HG03045 (cell line): ENCODE measurements around the gene ZC3H10.
A peak's percentile ranks its signal among the peaks of the same experiment; 100 is the strongest.

Experiments used
- ATAC-seq: cut with Tn5 transposase; IDR thresholded peaks from one replicate; pipeline ENCODE4 v1.9.1; 2021; ENCODE audit warnings: mild to moderate bottlenecking, moderate library complexity; ENCODE audit not compliant: unreplicated experiment

ZC3H10 gene

DNA sequence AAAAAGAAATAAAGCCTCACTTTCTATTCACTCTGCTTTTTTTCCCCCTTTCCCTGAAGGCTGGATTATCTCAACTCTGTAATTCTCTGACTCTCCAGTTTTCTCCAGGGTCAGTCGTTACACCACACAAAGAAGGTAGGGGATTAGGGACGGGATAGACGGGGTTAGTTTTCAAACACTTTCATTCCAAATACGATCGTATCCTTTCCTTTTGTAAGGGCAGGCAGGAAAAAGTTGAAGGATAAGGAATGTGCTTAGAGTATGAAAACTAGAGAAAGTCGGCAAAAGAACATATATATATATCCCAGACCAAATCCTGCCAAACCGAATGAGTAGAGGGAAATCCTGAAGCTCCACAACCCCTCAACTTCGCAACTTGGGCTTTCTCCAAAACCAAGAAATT, 9.4 kb downstream of the ZC3H10 start:
- no peak for ATAC-seq

DNA sequence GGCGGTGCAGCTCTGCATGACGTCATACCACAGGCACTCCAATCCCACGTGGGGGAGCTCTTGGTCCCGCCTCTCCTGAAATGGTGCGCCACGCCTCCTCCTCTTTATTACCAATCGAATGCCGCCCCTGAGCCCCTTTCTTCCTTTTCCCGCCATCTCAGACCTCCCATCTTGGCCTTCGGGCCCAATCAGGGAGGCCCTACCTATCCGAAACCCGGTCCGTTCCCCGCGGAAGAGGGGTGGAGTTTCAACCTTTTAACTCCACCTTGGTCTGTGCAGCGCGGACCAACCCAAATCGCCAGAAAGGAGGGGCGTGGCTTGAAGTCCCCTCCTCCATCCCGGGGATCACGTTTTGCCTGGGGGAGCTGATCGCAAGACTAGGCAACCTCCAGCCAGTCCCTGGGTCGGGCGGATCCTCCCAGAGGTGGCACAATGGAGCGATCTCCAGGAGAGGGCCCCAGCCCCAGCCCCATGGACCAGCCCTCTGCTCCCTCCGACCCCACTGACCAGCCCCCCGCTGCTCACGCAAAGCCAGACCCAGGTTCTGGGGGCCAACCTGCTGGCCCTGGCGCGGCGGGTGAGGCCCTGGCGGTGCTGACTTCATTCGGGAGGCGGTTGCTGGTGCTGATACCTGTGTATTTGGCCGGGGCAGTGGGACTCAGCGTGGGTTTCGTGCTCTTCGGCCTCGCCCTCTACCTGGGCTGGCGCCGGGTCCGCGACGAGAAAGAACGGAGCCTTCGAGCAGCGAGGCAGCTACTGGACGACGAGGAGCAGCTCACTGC, 10.0 kb downstream of the ZC3H10 start, which contains the start of gene ESYT1:
TSS of gene ESYT1 (plus strand) at position 380 of the 782 bp plus-strand sequence. CDS start at position 433, 53 bp downstream.
- peak; percentile 91 for ATAC-seq

DNA sequence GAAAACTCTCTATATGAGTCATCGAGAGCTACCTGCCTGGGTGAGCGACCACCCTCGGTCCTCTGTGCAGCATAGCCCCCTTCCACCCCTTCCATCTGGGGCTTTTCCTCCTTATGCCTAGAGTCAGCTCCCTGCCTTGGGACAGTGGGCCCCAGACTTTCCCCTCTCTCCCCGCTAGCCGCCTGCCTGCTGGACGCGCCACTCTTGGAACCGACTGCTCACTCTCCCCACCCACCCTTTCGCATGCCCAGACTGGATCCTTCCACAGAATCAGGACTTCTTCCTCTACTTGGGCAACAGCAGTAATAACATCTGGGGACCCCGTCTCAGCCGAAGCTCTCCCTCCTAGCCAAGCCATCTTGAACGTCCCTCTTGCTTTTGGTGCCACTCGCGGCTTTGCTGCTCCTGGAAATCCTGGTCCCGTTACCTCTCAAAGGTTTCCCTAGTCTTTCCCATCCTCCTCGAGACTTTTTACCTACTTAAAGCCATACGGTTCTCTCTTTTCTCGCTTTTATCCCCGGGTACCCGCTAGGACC, 10.7 kb downstream of the ZC3H10 start:
- no peak for ATAC-seq

DNA sequence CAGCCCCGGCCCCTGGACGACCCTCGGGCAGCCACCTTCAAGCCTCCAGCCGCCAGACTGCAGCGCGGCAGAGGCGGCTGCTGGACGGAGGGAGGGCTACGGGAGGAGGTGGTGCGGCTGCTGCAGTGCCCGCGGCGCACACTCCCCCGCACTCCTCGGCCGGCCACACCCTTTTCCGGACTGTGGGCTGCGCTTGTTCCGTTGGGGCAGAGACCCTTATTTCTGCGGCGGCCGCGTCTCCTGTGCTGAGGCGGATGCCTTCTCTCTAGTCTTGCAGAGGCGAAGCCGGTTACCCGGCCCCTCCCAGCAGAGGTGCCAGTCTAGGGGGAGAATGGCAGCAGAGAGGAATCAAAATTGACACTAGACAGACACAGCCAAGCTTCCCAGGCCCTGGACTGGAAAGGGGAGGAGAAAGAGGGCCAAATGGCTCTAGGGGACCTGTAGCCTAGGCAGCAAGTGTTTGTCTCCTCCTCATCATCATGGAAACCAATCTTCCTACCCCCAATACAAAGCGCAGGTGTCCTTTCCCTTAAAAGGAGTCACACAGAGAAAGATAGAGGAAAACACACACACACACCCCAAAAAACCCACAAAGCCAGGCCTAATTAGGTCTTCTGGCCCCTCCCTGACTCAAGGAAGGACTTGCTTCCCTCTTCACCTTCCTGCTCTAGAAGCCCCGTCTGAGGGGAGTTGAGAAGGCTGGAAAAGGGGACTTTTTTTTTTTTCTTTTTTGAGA, 11.3 kb downstream of the ZC3H10 start:
- peak; percentile 35 for ATAC-seq

DNA sequence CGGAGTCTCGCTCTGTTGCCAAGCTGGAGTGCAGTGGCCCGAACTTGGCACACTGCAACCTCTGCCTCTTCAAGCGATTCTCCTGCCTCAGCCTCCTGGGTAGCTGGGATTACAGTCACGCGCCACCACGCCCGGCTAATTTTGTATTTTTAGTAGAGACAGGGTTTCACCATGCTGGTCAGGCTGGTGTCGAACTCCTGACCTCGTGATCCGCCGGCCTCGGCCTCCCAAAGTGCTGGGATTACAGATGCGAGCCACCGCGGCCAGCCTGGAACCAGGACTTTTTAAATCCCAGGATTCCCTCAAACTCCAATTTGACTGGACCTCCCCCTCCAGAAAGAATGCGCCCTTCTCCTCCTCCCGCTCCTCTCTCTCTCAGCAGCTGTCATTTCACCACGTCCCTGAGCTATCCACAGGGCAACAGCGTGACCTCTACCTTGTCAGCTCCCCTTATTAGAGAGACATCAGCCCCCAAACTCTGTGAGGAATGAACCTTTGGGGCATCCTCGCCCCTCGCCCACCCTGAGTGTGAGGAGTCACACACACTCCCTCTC, 12.0 kb downstream of the ZC3H10 start:
- ATAC-seq, result no peak

DNA sequence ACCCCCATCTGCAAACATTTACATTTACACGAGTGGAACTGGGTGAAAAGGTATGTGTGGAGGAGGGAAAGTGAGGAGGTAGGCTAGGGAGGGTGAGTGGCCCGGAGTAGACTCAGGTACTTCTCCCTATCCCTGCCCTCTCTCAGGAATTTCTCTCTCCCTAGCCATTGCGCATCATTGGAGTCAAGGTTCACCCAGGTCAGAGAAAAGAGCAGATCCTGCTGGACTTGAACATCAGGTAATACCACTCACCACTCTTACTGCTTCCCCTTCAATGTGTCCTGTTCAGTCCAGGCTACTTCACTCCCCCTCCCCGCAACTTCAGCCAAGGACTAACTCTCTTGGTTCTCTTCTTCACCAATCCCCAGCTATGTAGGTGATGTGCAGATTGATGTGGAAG, 12.8 kb downstream of the ZC3H10 start:
- no peak for ATAC-seq

DNA sequence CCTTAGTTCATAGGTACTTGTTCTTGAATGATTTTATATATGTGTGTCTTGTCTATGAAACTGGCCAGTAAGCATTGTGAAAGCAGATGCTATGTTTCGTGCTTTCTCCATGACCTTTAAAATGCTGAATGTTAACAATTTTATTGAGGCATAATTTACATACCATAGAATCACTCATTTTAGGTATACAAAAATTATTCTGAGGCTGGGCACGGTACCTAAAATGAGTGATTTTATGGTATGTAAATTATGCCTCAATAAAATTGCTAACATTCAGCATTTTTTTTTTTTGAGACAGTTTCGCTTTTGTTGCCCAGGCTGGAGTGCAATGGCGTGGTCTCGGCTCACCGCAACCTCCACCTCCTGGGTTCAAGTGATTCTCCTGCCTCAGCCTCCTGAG, 16.8 kb downstream of the ZC3H10 start:
- ATAC-seq, result no peak

DNA sequence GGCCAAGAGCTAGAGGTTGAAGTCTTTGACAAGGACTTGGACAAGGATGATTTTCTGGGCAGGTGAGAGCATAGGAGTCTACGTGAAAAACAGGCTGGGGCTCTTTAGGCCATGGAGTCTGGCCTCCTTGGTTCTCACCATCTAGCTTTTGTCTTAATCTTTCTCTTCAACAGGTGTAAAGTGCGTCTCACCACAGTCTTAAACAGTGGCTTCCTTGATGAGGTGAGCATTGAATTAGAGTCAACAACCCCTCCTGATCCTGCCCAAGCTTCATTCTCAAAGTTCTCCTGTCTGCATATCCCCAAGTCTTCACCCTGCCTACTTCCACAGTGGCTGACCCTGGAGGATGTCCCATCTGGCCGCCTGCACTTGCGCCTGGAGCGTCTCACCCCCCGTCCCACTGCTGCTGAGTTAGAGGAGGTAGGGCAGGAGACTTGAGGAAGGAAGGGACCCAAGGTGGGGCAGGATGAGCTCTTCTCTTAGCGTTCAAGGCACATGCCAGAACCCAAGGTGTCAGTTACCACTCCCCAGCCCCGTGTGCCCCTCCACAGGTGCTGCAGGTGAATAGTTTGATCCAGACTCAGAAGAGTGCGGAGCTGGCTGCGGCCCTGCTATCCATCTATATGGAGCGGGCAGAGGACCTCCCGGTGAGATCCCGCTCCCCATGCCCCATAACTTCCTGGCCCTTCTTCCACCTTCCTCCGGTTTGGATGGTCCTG, 19.9 kb downstream of the ZC3H10 start:
- no peak for ATAC-seq

DNA sequence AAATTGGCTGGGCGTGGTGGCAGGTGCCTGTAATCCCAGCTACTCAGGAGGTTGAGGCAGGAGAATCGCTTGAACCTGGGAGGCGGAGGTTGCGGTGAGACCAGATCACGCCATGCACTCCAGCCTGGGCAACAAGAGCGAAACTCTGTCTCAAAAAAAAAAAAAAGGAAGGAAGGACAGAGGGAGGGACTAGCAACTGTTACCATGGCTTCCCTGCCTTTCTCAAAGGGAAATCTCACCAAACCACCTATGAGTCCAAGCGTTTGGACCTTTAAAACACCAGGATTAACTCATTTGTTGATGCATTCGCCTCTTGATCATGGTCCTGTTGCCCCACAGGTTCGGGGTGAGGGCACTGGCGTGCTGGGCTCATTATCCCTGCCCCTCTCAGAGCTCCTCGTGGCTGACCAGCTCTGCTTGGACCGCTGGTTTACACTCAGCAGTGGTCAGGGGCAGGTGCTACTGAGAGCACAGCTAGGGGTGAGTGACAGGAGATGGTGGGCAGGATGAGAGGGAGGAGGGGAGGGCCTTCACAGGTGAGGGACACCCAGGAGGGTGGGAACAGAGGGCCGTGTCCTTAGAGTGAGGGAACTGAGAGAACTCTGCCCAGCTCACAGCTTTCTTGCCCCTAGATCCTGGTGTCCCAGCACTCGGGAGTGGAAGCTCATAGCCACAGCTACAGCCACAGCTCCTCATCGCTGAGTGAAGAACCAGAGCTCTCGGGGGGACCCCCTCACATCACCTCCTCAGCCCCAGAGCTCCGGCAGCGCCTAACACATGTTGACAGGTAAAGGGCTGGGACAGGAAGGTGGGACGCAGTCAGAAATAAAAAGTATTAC, 24.1 kb downstream of the ZC3H10 start:
- no peak for ATAC-seq

DNA sequence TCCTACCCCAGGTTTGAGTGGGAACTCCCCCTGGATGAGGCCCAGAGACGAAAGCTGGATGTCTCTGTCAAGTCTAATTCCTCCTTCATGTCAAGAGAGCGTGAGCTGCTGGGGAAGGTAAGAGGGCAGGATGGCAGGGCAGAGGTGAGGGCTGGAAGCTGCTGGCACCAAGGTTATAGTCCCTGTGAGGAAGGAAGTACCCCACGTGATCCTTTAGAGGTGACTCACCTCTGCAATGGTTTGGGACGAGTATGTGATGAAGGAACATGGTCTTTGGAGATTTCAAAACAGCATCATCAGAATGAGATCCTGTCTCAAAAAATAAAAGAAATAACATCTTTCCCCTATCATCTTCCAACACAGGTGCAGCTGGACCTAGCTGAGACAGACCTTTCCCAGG, 25.2 kb downstream of the ZC3H10 start:
- no peak for ATAC-seq

DNA sequence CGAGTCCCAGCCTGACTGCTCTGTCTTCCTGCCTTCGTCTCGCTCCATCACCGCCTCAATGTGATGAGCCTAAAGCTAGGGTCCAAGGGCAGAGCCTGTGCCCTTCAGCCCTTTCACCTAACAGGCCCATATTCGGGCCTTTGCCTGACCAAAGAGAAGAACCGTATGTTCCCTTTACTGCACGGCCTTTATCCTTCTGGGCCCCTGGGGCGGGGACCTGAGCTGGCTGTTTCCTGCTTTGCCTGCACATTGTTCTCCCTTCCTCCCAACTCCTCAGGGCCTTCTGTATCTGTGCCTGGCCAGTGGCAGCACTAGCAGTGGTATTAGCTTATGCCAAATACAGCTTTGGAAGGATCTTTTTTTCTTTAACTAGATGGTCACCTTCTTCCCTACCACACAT, 25.8 kb downstream of the ZC3H10 start:
- ATAC-seq, result no peak

DNA sequence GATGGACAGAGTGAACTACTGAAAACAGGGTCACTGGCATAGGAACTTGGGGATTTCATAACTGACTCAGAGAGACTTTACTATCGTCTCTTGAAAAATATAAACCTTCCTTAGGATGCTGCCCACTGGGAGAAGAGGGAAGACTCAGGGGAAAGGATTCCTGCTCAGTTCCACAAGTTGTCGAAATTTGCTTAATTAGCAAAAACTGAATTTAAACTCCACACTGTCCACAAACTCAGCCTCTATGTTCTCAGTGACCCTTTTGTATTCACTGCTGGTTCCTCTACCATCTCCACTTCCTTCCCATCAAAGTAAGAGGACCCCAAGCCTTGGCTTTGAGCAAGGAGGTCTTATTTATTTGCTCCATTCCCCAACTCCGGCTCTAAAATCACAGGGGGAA, 27.2 kb downstream of the ZC3H10 start:
- ATAC-seq, result no peak

DNA sequence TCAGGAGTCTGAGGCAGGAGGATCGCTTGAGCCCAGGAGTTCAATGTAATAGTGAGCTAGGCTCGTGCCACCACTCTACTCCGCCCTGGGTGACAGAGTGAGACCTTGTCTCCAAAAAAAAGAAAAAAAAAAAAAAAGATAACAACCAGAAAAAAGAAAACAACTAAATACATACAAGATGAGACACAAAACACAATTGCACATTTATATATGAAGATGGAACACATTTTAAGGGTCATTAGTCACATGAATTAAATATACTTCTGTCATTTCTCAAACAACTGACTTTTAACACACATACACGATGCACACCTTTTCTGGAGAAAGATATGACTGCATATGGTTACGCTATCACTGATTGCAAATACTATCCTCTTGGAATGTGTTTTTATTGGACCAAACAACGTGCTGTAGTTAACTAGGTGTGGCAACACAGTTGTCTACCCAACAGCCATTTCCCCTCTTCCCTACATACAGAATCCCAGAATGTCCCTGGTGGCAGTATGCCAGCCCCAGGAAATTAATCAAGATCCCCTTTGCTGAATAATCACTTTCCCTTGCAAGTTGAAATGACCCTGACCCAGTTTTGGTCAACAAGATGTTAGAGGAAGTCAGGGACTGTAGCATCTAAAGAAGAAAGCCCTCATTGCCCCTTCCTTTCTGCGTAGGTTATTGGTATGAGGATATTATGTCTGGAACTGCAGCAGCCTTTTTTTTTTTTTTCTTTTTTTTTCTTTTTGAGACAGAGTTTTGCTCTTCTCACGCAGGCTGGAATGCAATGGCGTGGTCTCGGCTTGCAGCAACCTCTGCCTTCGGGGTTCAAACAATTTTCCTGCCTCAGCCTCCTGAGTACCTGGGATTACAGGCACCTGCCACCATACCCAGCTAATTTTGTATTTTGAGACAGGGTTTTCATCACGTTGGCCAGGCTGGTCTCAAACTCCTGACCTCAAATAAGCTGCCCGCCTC, 28.7 kb downstream of the ZC3H10 start:
- ATAC-seq, result no peak

DNA sequence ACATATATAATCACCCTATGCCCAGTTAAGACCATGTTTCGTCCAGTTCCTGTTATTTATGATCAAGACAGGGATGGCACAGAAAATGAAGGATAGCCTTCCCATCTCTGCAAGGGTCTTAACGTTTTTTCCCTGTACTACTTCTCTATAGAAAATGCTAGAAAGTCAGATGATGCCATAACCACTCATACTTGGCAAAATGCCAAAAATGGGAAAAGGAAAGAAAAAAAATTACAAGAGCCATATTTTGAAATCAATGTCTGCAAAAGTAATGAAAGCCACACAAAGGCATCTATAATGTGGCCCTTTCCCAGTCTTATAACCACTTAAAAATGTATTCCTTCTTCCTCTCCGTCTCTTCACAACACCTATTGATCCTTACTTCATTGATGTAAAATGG, 32.5 kb downstream of the ZC3H10 start:
- ATAC-seq, result no peak

DNA sequence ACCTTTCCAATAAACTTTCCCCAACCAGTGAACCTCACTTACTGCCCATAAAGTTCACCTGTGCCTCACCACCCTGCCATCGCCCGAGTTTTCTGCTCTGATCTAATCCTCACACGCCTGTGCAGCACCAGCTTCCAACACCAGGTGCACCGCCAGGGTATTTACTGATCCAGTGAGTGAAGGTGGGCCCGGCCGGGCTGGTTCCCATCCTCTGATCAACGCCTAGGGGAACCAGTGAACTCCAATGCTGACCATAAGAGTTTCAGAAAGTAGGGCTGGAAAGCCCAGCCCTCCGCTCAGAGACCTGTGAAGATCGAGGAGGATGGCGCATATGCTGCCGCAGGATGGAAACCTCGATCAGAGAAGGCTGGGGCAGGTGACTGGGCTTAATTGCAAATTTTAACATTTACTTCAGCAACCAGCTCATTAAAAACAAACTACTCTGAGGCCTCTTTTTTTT, 33.6 kb downstream of the ZC3H10 start:
- peak; percentile 44 for ATAC-seq

DNA sequence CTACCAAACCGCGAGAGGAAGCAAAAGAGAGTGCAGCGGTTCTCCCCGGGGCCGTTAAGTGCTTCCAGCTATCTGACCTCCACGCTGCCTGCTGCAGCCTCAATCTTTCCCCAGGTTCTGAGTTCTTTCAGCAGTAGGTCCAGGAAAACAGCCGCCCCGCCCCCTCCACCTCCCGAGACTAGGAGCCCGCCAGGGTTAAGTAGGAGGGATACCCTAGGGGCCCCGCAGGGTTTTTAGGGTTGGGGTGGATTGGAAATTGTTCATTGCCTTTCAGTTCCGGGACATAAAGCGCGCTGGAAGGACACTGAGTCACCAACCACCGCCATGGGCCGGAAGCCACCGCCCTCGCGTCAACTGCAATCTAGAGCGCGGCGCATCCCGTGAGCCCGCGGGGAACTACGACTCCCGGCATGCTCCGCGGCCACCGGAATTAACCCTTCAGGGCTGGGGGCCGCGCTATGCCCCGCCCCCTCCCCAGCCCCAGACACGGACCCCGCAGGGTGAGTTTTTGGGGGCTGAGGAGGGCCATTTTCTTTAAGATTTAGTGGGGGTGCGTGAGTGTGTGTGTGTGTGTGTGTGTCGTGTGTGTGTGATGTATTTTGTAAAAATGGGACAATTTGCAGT, 34.2 kb downstream of the ZC3H10 start, which contains the start of gene MYL6B:
TSS of gene MYL6B (plus strand) at position 456 of the 624 bp plus-strand sequence. CDS start 1,332 bp downstream, outside the sequence.
- peak; percentile 81 for ATAC-seq

DNA sequence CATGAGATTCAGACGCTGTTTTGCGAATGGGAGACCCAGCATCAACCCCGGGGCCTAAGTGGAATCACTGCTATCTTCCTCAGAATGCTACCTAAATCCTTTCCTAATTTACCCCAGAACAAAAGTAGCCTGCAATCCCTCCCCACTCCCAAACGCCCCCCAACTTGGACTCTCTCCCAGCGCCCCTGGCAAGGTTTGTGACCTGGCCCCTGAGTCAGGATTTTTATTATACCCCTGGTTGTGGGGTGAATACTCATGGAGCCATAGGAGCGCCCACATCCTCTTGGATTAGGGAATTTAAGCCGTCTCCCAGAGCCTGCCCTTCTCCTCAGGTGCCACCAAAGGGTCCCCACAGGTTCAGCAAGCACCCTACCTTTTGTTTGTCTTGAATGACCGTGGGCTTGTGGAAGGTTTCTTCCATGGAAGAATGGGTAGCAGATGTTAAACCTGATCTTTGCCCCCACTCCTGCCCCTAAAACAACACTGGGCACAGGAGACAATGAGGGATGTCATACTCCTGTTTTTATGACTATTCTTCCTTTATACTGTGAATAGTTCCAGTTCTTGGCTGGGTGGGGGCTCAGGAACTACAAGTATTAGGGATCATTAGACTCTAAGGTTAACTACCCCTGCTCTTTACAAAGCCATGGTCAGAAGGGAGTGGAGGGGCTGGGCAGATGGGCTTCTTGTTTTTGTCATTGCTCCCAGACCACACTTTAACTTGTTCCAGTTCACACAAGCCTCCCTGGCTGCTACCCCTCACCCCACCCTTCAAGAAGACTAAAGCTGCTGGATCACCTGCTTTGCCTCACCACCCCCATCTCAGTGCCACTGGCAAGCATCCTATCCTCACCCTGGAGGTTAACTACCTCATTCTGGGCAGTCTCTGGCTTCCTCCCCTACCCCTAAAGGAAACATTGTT, 35.0 kb downstream of the ZC3H10 start:
- ATAC-seq, result no peak
